Myocyte (in vitro differentiated cells): ENCODE data around the gene SLC16A9. TPM values are rescaled to one million over a fixed set of nuclear protein-coding genes. Genes with fewer than 3 reads are reported as not detected.
"Not testable (repeated sequence)": the region's sequence is repeated elsewhere in the genome, so short reads cannot be mapped to it uniquely, and the experiment has no call there.

ENCODE experiments used
- DNase-seq: peaks from one replicate; pipeline ENCODE4 v3.0.0-alpha.2; 2012; ENCODE audit warnings: low read depth
- total RNA-seq: library from RNA; depleted of rRNA; stranded (reverse); fragments of >200 nt; gene quantifications from 2 replicates; pipeline ENCODE4 v1.2.3, GENCODE V29; 2014

SLC16A9 gene
- total RNA-seq, 1 donor from 2014 or later, result 0.88 TPM

- DNase-seq, result no peak
These were observed 32.3 kb downstream of the SLC16A9 start for GRCh38 chr10:59677253-59677831.

GRCh38 chr10:59675812-59676211 lies 33.8 kb downstream of the SLC16A9 start:
- no peak for DNase-seq

GRCh38 chr10:59674215-59674836 lies 35.3 kb downstream of the SLC16A9 start:
- peak; percentile 59 for DNase-seq

GRCh38 chr10:59672150-59672875 lies 37.3 kb downstream of the SLC16A9 start:
- DNase-seq, result no peak

GRCh38 chr10:59670269-59670668 lies 39.4 kb downstream of the SLC16A9 start:
- no peak for DNase-seq

GRCh38 chr10:59668096-59668495 lies 41.6 kb downstream of the SLC16A9 start:
- no peak for DNase-seq

- DNase-seq, result no peak
These were observed 43.3 kb downstream of the SLC16A9 start for GRCh38 chr10:59666310-59666709.

- not testable (repeated sequence) for DNase-seq
These were observed 46.4 kb downstream of the SLC16A9 start for GRCh38 chr10:59663213-59663612.

- no peak for DNase-seq
These were observed 51.9 kb downstream of the SLC16A9 start for GRCh38 chr10:59657724-59658123.

GRCh38 chr10:59655309-59655708 lies 54.3 kb downstream of the SLC16A9 start:
- DNase-seq, result no peak

GRCh38 chr10:59654007-59654406 lies 55.6 kb downstream of the SLC16A9 start:
- no peak for DNase-seq

- DNase-seq, result no peak
These were observed 57.7 kb downstream of the SLC16A9 start for GRCh38 chr10:59651902-59652301.

GRCh38 chr10:59649606-59650346 lies 59.9 kb downstream of the SLC16A9 start:
- no peak for DNase-seq

GRCh38 chr10:59648711-59649201 lies 60.9 kb downstream of the SLC16A9 start:
- DNase-seq, result peak; percentile 26

- DNase-seq, result no peak
These were observed 64.8 kb downstream of the SLC16A9 start for GRCh38 chr10:59644841-59645240.

GRCh38 chr10:59641688-59642087 lies 68.0 kb downstream of the SLC16A9 start:
- not testable (repeated sequence) for DNase-seq

- DNase-seq, result no peak
These were observed 74.0 kb downstream of the SLC16A9 start for GRCh38 chr10:59635502-59636290.

- no peak for DNase-seq
These were observed 75.5 kb downstream of the SLC16A9 start for GRCh38 chr10:59634102-59634501.

- DNase-seq, result peak; percentile 55
These were observed 76.6 kb downstream of the SLC16A9 start for GRCh38 chr10:59633063-59633462.

GRCh38 chr10:59631882-59632807 lies 77.5 kb downstream of the SLC16A9 start:
- no peak for DNase-seq
